HepG2 (cell line): Measurements from ENCODE around the gene KCNJ6. TPM values are rescaled to one million over a fixed set of nuclear protein-coding genes. Genes with fewer than 3 reads are reported as not detected.

Experiments
- ATAC-seq: fragments of 200-7000 bp; cut with Tn5 transposase; 3 replicates; pipeline ENCODE4 v1.9.1; 2020; ENCODE audit warnings: mild to moderate bottlenecking, moderate library complexity
- BruUV-seq: library from RNA; stranded (reverse); fragments of 400-500 nt; replicated peaks from 2 replicates; lab custom pipeline; 2021; lab: Mats Ljungman, UMichigan
- CTCF ChIA-PET: fragments of 300-600 bp; formaldehyde crosslinking; extraction: SDS; loops from one replicate; lab custom pipeline; 2021; ENCODE audit warnings: low total read pairs, inconsistent platforms, low intra/inter-chr PET ratio; lab: Yijun Ruan, JAX
- POLR2A ChIA-PET: fragments of 350-600 bp; sonication (Branson Sonifier 250); formaldehyde crosslinking; loops from one replicate; lab custom pipeline; 2020; ENCODE audit warnings: antibody characterized with exemption, inconsistent platforms; lab: Yijun Ruan, JAX
- DNase-seq: peaks from one replicate; pipeline ENCODE4 v3.0.0-alpha.2; 2015; ENCODE audit warnings: low spot score
- FAIRE-seq: peaks from 3 replicates; lab custom pipeline; 2011; peaks lifted over from hg19 to GRCh38; lab: Jason Lieb, UNC
- H2AFZ ChIP-seq: one replicate; pipeline ENCODE4 v1.6.1; 2011; ENCODE audit warnings: low read length, inconsistent platforms
- H3K27ac ChIP-seq: fragments of 300-600 bp; 3 replicates; pipeline ENCODE4 v1.8.0; 2011; ENCODE audit warnings: mixed run types, mild to moderate bottlenecking, mixed read lengths, low read length, inconsistent platforms; ENCODE audit not compliant: insufficient read depth; ENCODE audit errors: extremely low read length
- H3K27me3 ChIP-seq, 2 experiments: fragments of 200-600 bp in 1 of 2; 2 replicates in 1 of 2; 3 replicates in 1 of 2; pipeline versions ENCODE4 v1.6.0 to v1.8.0; 2011; ENCODE audit warnings: low read length in 2 of 2, mild to moderate bottlenecking in 2 of 2, moderate library complexity in 2 of 2, inconsistent platforms in 1 of 2; ENCODE audit not compliant: insufficient read depth in 2 of 2, control insufficient read depth in 1 of 2
- H3K36me3 ChIP-seq, 2 experiments: fragments of 200-600 bp in 1 of 2; replicated peaks in 1 of 2; 2 replicates in 1 of 2; 3 replicates in 1 of 2; pipeline versions ENCODE4 v1.5.1 to v1.8.0; 2011; ENCODE audit warnings: low read length in 2 of 2, inconsistent platforms in 1 of 2; ENCODE audit not compliant: insufficient read depth in 2 of 2, control insufficient read depth in 1 of 2
- H3K4me1 ChIP-seq: 2 replicates; pipeline ENCODE4 v1.5.1; 2012; ENCODE audit warnings: low read length, inconsistent platforms; ENCODE audit not compliant: insufficient read depth
- H3K4me2 ChIP-seq: 2 replicates; pipeline ENCODE4 v1.6.0; 2011; ENCODE audit warnings: low read depth, low read length, inconsistent platforms
- H3K4me3 ChIP-seq, 3 experiments: fragments of 200-600 bp in 1 of 3; sonication (generic), shearing (Covaris generic) in 1 of 3; replicated peaks in 1 of 3; 2 replicates each; pipeline ENCODE4 v1.5.1; 2011 to 2016; ENCODE audit warnings: low read length in 3 of 3, inconsistent platforms in 2 of 3, low read depth in 2 of 3, mild to moderate bottlenecking in 2 of 3, control low read depth in 1 of 3, mixed read lengths in 1 of 3; ENCODE audit not compliant: insufficient read depth in 1 of 3
- H3K79me2 ChIP-seq: one replicate; pipeline ENCODE4 v1.6.1; 2011; ENCODE audit warnings: low read length, inconsistent platforms; ENCODE audit not compliant: insufficient read depth
- H3K9ac ChIP-seq: 2 replicates; pipeline ENCODE4 v1.6.0; 2011; ENCODE audit warnings: mild to moderate bottlenecking, low read depth, low read length, inconsistent platforms; ENCODE audit not compliant: insufficient read depth
- H3K9me3 ChIP-seq: 2 replicates; pipeline ENCODE4 v1.5.1; 2012; ENCODE audit warnings: mild to moderate bottlenecking, low read length
- H4K20me1 ChIP-seq: 2 replicates; pipeline ENCODE4 v1.6.0; 2011; ENCODE audit warnings: inconsistent platforms, mild to moderate bottlenecking, low read length, moderate library complexity; ENCODE audit not compliant: insufficient read depth
- CCDC6 ChIP-seq: sonication (generic); formaldehyde crosslinking; IDR thresholded peaks from 2 replicates; pipeline ENCODE4 v1.8.1; 2022; ENCODE audit warnings: mild to moderate bottlenecking, missing genetic modification reagents, moderate library complexity
- ETV6 ChIP-seq: sonication (generic); formaldehyde crosslinking; conservative IDR thresholded peaks from 2 replicates; pipeline ENCODE4 v1.4.0; 2020; ENCODE audit warnings: missing genetic modification reagents
- GATAD1 ChIP-seq: IDR thresholded peaks from 2 replicates; pipeline ENCODE4 v1.6.1; 2016; ENCODE audit warnings: missing genetic modification reagents, missing compliant biosample characterization
- GLMP ChIP-seq: sonication (generic); formaldehyde crosslinking; IDR thresholded peaks from 2 replicates; pipeline ENCODE4 v1.9.0; 2021; ENCODE audit warnings: missing genetic modification reagents, mild to moderate bottlenecking, borderline replicate concordance
- HIC2 ChIP-seq: sonication (generic); formaldehyde crosslinking; IDR thresholded peaks from 2 replicates; pipeline ENCODE4 v1.9.0; 2022; ENCODE audit warnings: low read depth, missing genetic modification reagents
- MED13 ChIP-seq: sonication (generic); formaldehyde crosslinking; IDR thresholded peaks from 2 replicates; pipeline ENCODE4 v1.5.0; 2020; ENCODE audit warnings: missing genetic modification reagents
- NBN ChIP-seq: fragments of 450-650 bp; conservative IDR thresholded peaks from 2 replicates; pipeline ENCODE4 v1.6.1; 2017
- NR2C2 ChIP-seq: sonication (generic); formaldehyde crosslinking; IDR thresholded peaks from 2 replicates; pipeline ENCODE4 v1.4.0; 2020; ENCODE audit warnings: missing genetic modification reagents, mild to moderate bottlenecking, moderate library complexity, borderline replicate concordance
- TCF7 ChIP-seq: sonication (generic); IDR thresholded peaks from 2 replicates; pipeline ENCODE4 v1.6.1; 2016; ENCODE audit warnings: antibody characterized with exemption, low read depth
- ZC3H13 ChIP-seq: sonication (generic); formaldehyde crosslinking; IDR thresholded peaks from 2 replicates; pipeline ENCODE4 v1.8.1; 2023; ENCODE audit warnings: mild to moderate bottlenecking, missing genetic modification reagents, moderate library complexity
- ZIK1 ChIP-seq: sonication (generic); formaldehyde crosslinking; IDR thresholded peaks from 2 replicates; pipeline ENCODE4 v1.5.0; 2020; ENCODE audit warnings: mild to moderate bottlenecking, low read depth, missing genetic modification reagents, borderline replicate concordance
- ZNF207 ChIP-seq: fragments of 450-650 bp; IDR thresholded peaks from 2 replicates; pipeline ENCODE4 v1.6.1; 2016; ENCODE audit warnings: antibody characterized with exemption, borderline replicate concordance
- ZNF468 ChIP-seq: sonication (generic); formaldehyde crosslinking; IDR thresholded peaks from 2 replicates; pipeline ENCODE4 v1.8.0; 2022; ENCODE audit warnings: mild to moderate bottlenecking, moderate library complexity, missing genetic modification reagents
- ZNF546 ChIP-seq: sonication (generic); formaldehyde crosslinking; conservative IDR thresholded peaks from 2 replicates; pipeline ENCODE4 v1.8.1; 2023; ENCODE audit warnings: mild to moderate bottlenecking, missing genetic modification reagents
- ZNF577 ChIP-seq: sonication (generic); formaldehyde crosslinking; IDR thresholded peaks from 2 replicates; pipeline ENCODE4 v1.4.0; 2020; ENCODE audit warnings: mild to moderate bottlenecking, low read depth, missing genetic modification reagents, borderline replicate concordance
- ZNF678 ChIP-seq: sonication (generic); formaldehyde crosslinking; IDR thresholded peaks from 2 replicates; pipeline ENCODE4 v1.4.0; 2020; ENCODE audit warnings: mild to moderate bottlenecking, missing genetic modification reagents
- ZNF749 ChIP-seq: sonication (generic); formaldehyde crosslinking; IDR thresholded peaks from 2 replicates; pipeline ENCODE4 v1.8.0; 2022; ENCODE audit warnings: mild to moderate bottlenecking, missing genetic modification reagents, moderate library complexity, borderline replicate concordance
- ZNF776 ChIP-seq: sonication (generic); formaldehyde crosslinking; IDR thresholded peaks from 2 replicates; pipeline ENCODE4 v1.4.0; 2020; ENCODE audit warnings: mild to moderate bottlenecking, missing genetic modification reagents
- WGBS: methylation state at CpG from one replicate; pipeline ENCODE4 v1.1.6; 2017; ENCODE audit warnings: low lambda C conversion rate; 5-methylcytosine and 5-hydroxymethylcytosine counted together
- in situ Hi-C: cut with HindIII; loops from 2 replicates; pipeline ENCODE4 v1.10.0; 2017; ENCODE audit warnings: low pct_unique_long_range_greater_than_20kb; ENCODE audit not compliant: extremely low pct_ligation_motif_present
- intact Hi-C: fragments of 100-400 bp; cut with micrococcal nuclease; formaldehyde crosslinking; loops from one replicate; pipeline ENCODE4 v1.10.0; 2022; ENCODE audit not compliant: unreplicated experiment
- polyA plus RNA-seq, 8 experiments: library from polyadenylated mRNA; depleted of rRNA in 3 of 8; stranded (reverse) in 7 of 8; unstranded in 1 of 8; fragments of >200 nt; fragmentation: Illumina TruSeq in 4 of 8; extraction: Trizol in 4 of 8; gene quantifications; 2 replicates each; pipeline versions ENCODE4 v1.2.1 to v1.2.3, GENCODE V29; 2011 to 2016; ENCODE audit warnings: low read depth in 4 of 8, missing spikeins in 1 of 8, mixed read lengths in 1 of 8; ENCODE audit not compliant: insufficient read depth in 1 of 8
- total RNA-seq, 5 experiments: library from RNA; depleted of rRNA; stranded (reverse); fragments of >200 nt; fragmentation: Illumina TruSeq; extraction: Trizol; gene quantifications; 2 replicates each; pipeline ENCODE4 v1.2.3, GENCODE V29; 2016; ENCODE audit warnings: low read depth in 1 of 5

The KCNJ6 gene
- total and polyA plus RNA-seq, 2 of the 13 experiments (the other 11 are each of a cell fraction or from before 2014, with no cell fraction given), result not detected

- no peak for TF ChIP-seq ZC3H13 (CRISPR knock-in tag)
- no peak for TF ChIP-seq TCF7
- no peak for TF ChIP-seq ZNF546 (CRISPR knock-in tag)
- no peak for TF ChIP-seq ZIK1 (CRISPR knock-in tag)
- no peak for TF ChIP-seq MED13
- TF ChIP-seq ZNF577 (CRISPR knock-in tag), result no peak
These were observed 7.6 kb downstream of the KCNJ6 start (continued) for GRCh38 chr21:37908691-37909090.

- no TSS peak for BruUV-seq
- FAIRE-seq, result no peak
- H3K36me3 ChIP-seq, result no peaks in the 10 kb centered on the region
- no peak overlapping the region for H3K4me3 ChIP-seq
- in situ Hi-C loops (no loop called here), intact Hi-C loops (no loop called here)
- WGBS, result 0% methylated on average over 4 of the region's 4 CpGs
- no peak overlapping the region for H3K9ac ChIP-seq
- no peaks in the 10 kb centered on the region for H3K9me3 ChIP-seq
- CTCF ChIA-PET, result no interaction called here
- no peaks in the 10 kb centered on the region for H3K4me1 ChIP-seq
- H3K4me2 ChIP-seq, result no peak overlapping the region
- no peak overlapping the region for H2AFZ ChIP-seq
- no peak for ATAC-seq
- DNase-seq, result no peak
- POLR2A ChIA-PET, result no interaction called here
- no peak overlapping the region for H3K27ac ChIP-seq
- no peaks in the 10 kb centered on the region for H4K20me1 ChIP-seq
- no peaks in the 10 kb centered on the region for H3K27me3 ChIP-seq
- no peak for TF ChIP-seq GLMP
- no peak for TF ChIP-seq ZNF749 (CRISPR knock-in tag)
- TF ChIP-seq NR2C2 (CRISPR knock-in tag), result no peak
- TF ChIP-seq NBN, result no peak
- no peak for TF ChIP-seq ZNF776 (CRISPR knock-in tag)
- no peak for TF ChIP-seq ETV6 (CRISPR knock-in tag)
- TF ChIP-seq GATAD1 (CRISPR knock-in tag), result no peak
- TF ChIP-seq ZNF468 (CRISPR knock-in tag), result no peak
- TF ChIP-seq CCDC6 (CRISPR knock-in tag), result no peak
- no peak for TF ChIP-seq HIC2 (CRISPR knock-in tag)
- TF ChIP-seq ZNF678 (CRISPR knock-in tag), result no peak
- no peak for TF ChIP-seq ZNF207
- H3K79me2 ChIP-seq, result no peaks in the 10 kb centered on the region
These were observed 9.2 kb downstream of the KCNJ6 start for GRCh38 chr21:37907076-37907475.
